Parathyroid adenoma (tissue), 2 donors: ENCODE results near the gene IL21R.

ENCODE experiments used
- H2AFZ ChIP-seq: fragments of 300-600 bp; sonication (generic); one replicate; pipeline ENCODE4 v1.7.0; 2017; ENCODE audit warnings: antibody characterized with exemption, mild to moderate bottlenecking
- H3K27ac ChIP-seq: fragments of 300-600 bp; sonication (generic); one replicate; pipeline ENCODE4 v1.7.0; 2017
- H3K27me3 ChIP-seq: fragments of 300-600 bp; sonication (generic); one replicate; pipeline ENCODE4 v1.7.0; 2017; ENCODE audit warnings: low read length; ENCODE audit not compliant: control insufficient read depth, insufficient read depth
- H3K36me3 ChIP-seq: fragments of 300-600 bp; sonication (generic); one replicate; pipeline ENCODE4 v1.7.0; 2017; ENCODE audit warnings: low read length; ENCODE audit not compliant: control insufficient read depth, insufficient read depth
- H3K4me1 ChIP-seq: fragments of 300-600 bp; sonication (generic); one replicate; pipeline ENCODE4 v1.7.0; 2017; ENCODE audit warnings: control low read depth
- H3K4me2 ChIP-seq: fragments of 300-600 bp; sonication (generic); one replicate; pipeline ENCODE4 v1.7.0; 2017; ENCODE audit warnings: low read length
- H3K4me3 ChIP-seq: fragments of 300-600 bp; sonication (generic); one replicate; pipeline ENCODE4 v1.7.0; 2017; ENCODE audit warnings: low read depth, low read length
- H3K79me2 ChIP-seq: fragments of 300-600 bp; sonication (generic); one replicate; pipeline ENCODE4 v1.7.0; 2017; ENCODE audit warnings: control low read depth
- H3K9ac ChIP-seq: fragments of 300-600 bp; sonication (generic); one replicate; pipeline ENCODE4 v1.7.0; 2017; ENCODE audit warnings: mild to moderate bottlenecking
- H3K9me3 ChIP-seq: fragments of 300-600 bp; sonication (generic); one replicate; pipeline ENCODE4 v1.7.0; 2017; ENCODE audit warnings: low read length; ENCODE audit not compliant: control insufficient read depth
- CTCF ChIP-seq: fragments of 300-600 bp; sonication (generic); IDR thresholded peaks from one replicate; pipeline ENCODE4 v1.7.0; 2017; ENCODE audit warnings: antibody characterized with exemption, mild to moderate bottlenecking
- donor health status: primary hyperparathyroidism.

IL21R gene

GRCh38 chr16:27359615-27360014 is 42.4 kb upstream of the IL21R start:
- Histone ChIP-seq H3K79me2 (no peaks in the 10 kb centered on the region), H3K9ac (no peak overlapping the region), H3K9me3 (no peaks in the 10 kb centered on the region), H2AFZ (no peak overlapping the region), H3K4me3 (no peak overlapping the region), H3K27ac (no peak overlapping the region), H3K36me3 (no peaks in the 10 kb centered on the region), H3K4me2 (no peak overlapping the region), H3K27me3 (no peaks in the 10 kb centered on the region), H3K4me1 (no peaks in the 10 kb centered on the region)
- TF ChIP-seq CTCF, result no peak

- Histone ChIP-seq H3K79me2 (no peaks in the 10 kb centered on the region), H3K27me3 (no peaks in the 10 kb centered on the region), H3K9me3 (no peaks in the 10 kb centered on the region), H3K4me2 (no peak overlapping the region), H3K4me1 (no peaks in the 10 kb centered on the region), H3K9ac (no peak overlapping the region), H2AFZ (no peak overlapping the region), H3K27ac (no peak overlapping the region), H3K36me3 (no peaks in the 10 kb centered on the region), H3K4me3 (no peak overlapping the region)
- no peak for TF ChIP-seq CTCF
These were observed 40.0 kb upstream of the IL21R start for GRCh38 chr16:27361987-27362386.

GRCh38 chr16:27362570-27363245 is 39.3 kb upstream of the IL21R start:
- Histone ChIP-seq H3K79me2 (no peaks in the 10 kb centered on the region), H2AFZ (no peak overlapping the region), H3K9ac (no peak overlapping the region), H3K36me3 (no peaks in the 10 kb centered on the region), H3K4me2 (no peak overlapping the region), H3K4me3 (no peak overlapping the region), H3K9me3 (no peaks in the 10 kb centered on the region), H3K27me3 (no peaks in the 10 kb centered on the region), H3K4me1 (no peaks in the 10 kb centered on the region), H3K27ac (no peak overlapping the region)
- no peak for TF ChIP-seq CTCF

- TF ChIP-seq CTCF, result no peak
- Histone ChIP-seq H3K27ac (no peak overlapping the region), H3K27me3 (no peaks in the 10 kb centered on the region), H3K9ac (no peak overlapping the region), H2AFZ (no peak overlapping the region), H3K9me3 (no peaks in the 10 kb centered on the region), H3K4me2 (no peak overlapping the region), H3K36me3 (no peaks in the 10 kb centered on the region), H3K79me2 (no peaks in the 10 kb centered on the region), H3K4me1 (peaks cover 2% of the 10 kb centered on the region), H3K4me3 (no peak overlapping the region)
These were observed 38.7 kb upstream of the IL21R start for GRCh38 chr16:27363246-27363632.

GRCh38 chr16:27363797-27364196 is 38.2 kb upstream of the IL21R start:
- Histone ChIP-seq H3K36me3 (no peaks in the 10 kb centered on the region), H3K9me3 (no peaks in the 10 kb centered on the region), H3K27ac (no peak overlapping the region), H3K4me1 (peaks cover 2% of the 10 kb centered on the region), H3K27me3 (no peaks in the 10 kb centered on the region), H3K4me3 (no peak overlapping the region), H2AFZ (no peak overlapping the region), H3K79me2 (no peaks in the 10 kb centered on the region), H3K4me2 (no peak overlapping the region), H3K9ac (no peak overlapping the region)
- no peak for TF ChIP-seq CTCF
